Measurements from ENCODE around the gene MED7.

The MED7 gene

GRCh38 chr5:157182143-157182757 is 39.6 kb upstream of the MED7 start:
- DNase-seq (ENCODE audit: low read depth), result no peak
- no peak overlapping the region for H3K4me3 ChIP-seq (ENCODE audit: low read depth, low read length)
- TF ChIP-seq CTCF (IDR thresholded peaks at IDR 0.05; ENCODE audit: control insufficient read depth, extremely low read depth, insufficient read depth), result no peak

- TF ChIP-seq CTCF (IDR thresholded peaks at IDR 0.05; ENCODE audit: control insufficient read depth, extremely low read depth, insufficient read depth), result no peak
Observed at GRCh38 chr5:157180374-157181264, 38.0 kb upstream of the MED7 start, which contains the start of gene ITK. Gene ITK, plus strand, starts transcription at chr5:157180840. Its CDS starts 138 bp downstream, at chr5:157180978.

GRCh38 chr5:157178966-157179365 is 36.3 kb upstream of the MED7 start:
- no peak for DNase-seq (ENCODE audit: low read depth)
- no peak for TF ChIP-seq CTCF (IDR thresholded peaks at IDR 0.05; ENCODE audit: control insufficient read depth, extremely low read depth, insufficient read depth)
- no peak overlapping the region for H3K4me3 ChIP-seq (ENCODE audit: low read depth, low read length)

More at GRCh38 chr5:157180374-157181264, 38.0 kb upstream of the MED7 start, which contains the start of gene ITK:
- H3K4me3 ChIP-seq (ENCODE audit: low read depth, low read length), result no peak within 1 kb of the TSS
- no peak for DNase-seq (ENCODE audit: low read depth)

- no peak overlapping the region for H3K4me3 ChIP-seq (ENCODE audit: low read depth, low read length)
- TF ChIP-seq CTCF (IDR thresholded peaks at IDR 0.05; ENCODE audit: control insufficient read depth, extremely low read depth, insufficient read depth), result no peak
- DNase-seq (ENCODE audit: low read depth), result no peak
Observed at GRCh38 chr5:157177953-157178352, 35.3 kb upstream of the MED7 start.

GRCh38 chr5:157175071-157175612 is 32.5 kb upstream of the MED7 start:
- H3K4me3 ChIP-seq (ENCODE audit: low read depth, low read length), result no peak overlapping the region

GRCh38 chr5:157172403-157172802 is 29.7 kb upstream of the MED7 start:
- H3K4me3 ChIP-seq (ENCODE audit: low read depth, low read length), result no peak overlapping the region
- TF ChIP-seq CTCF (IDR thresholded peaks at IDR 0.05; ENCODE audit: control insufficient read depth, extremely low read depth, insufficient read depth), result no peak
- no peak for DNase-seq (ENCODE audit: low read depth)

More at GRCh38 chr5:157175071-157175612, 32.5 kb upstream of the MED7 start:
- no peak for TF ChIP-seq CTCF (IDR thresholded peaks at IDR 0.05; ENCODE audit: control insufficient read depth, extremely low read depth, insufficient read depth)
- no peak for DNase-seq (ENCODE audit: low read depth)

Measured in LNCaP clone FGC (cell line).